B cell (primary cell): ENCODE results near the gene ZNF324. TPM values are rescaled to one million over a fixed set of nuclear protein-coding genes. Genes with fewer than 3 reads are reported as not detected.

Experiments used
- ATAC-seq: fragments of 200-7000 bp; cut with Tn5 transposase; one replicate; pipeline ENCODE4 v1.10.0; 2021; ENCODE audit warnings: low read depth, mild to moderate bottlenecking, moderate number of reproducible peaks, moderate library complexity
- CTCF ChIA-PET: fragments of 350-600 bp; sonication (Branson Sonifier 250); formaldehyde crosslinking; loops from one replicate; lab custom pipeline; 2021; ENCODE audit warnings: antibody characterized with exemption, inconsistent platforms; lab: Charles Lee
- POLR2A ChIA-PET: fragments of 350-600 bp; sonication (Branson Sonifier 250); formaldehyde crosslinking; loops from one replicate; lab custom pipeline; 2021; ENCODE audit warnings: antibody characterized with exemption; lab: Charles Lee
- DNase-seq: peaks from one replicate; pipeline ENCODE4 v3.0.0; 2013
- H2AFZ ChIP-seq: 2 replicates; pipeline ENCODE4 v1.6.1; 2012; ENCODE audit warnings: mild to moderate bottlenecking, low read depth, low read length; ENCODE audit not compliant: insufficient read depth, poor library complexity, severe bottlenecking
- H3K27ac ChIP-seq, 2 donors: 1 replicate in 1 of 2; 2 replicates in 1 of 2; pipeline ENCODE4 v1.5.1; 2012 to 2013; ENCODE audit warnings: low read length in 2 of 2, mild to moderate bottlenecking in 2 of 2, moderate library complexity in 1 of 2
- H3K27me3 ChIP-seq, 4 experiments: fragments of 200-600 bp in 1 of 4; sonication (generic) in 1 of 4; replicated peaks in 1 of 4; 1 replicate in 2 of 4; 2 replicates in 2 of 4; pipeline versions ENCODE4 v1.6.1 to v1.7.0; 2013 to 2016; ENCODE audit warnings: low read length in 3 of 4, mild to moderate bottlenecking in 2 of 4, mixed read lengths in 1 of 4, moderate library complexity in 1 of 4; ENCODE audit not compliant: insufficient read depth in 4 of 4, control insufficient read depth in 3 of 4; ENCODE audit errors: control extremely low read depth in 1 of 4
- H3K36me3 ChIP-seq, 2 experiments: replicated peaks in 1 of 2; 1 replicate in 1 of 2; 2 replicates in 1 of 2; pipeline versions ENCODE4 v1.6.1 to v1.7.1; 2013; ENCODE audit warnings: low read length in 1 of 2; ENCODE audit not compliant: insufficient read depth in 2 of 2, control insufficient read depth in 1 of 2; ENCODE audit errors: control extremely low read depth in 1 of 2, extremely low read depth in 1 of 2
- H3K4me1 ChIP-seq, 2 donors: fragments of 200-600 bp in 1 of 2; sonication (generic) in 1 of 2; 1 replicate in 1 of 2; 2 replicates in 1 of 2; pipeline versions ENCODE4 v1.5.1 to v1.6.1; 2013 to 2017; ENCODE audit warnings: low read length in 2 of 2; ENCODE audit not compliant: control insufficient read depth in 2 of 2, insufficient read depth in 2 of 2
- H3K4me2 ChIP-seq: replicated peaks from 2 replicates; pipeline ENCODE3; 2012; ENCODE audit warnings: mild to moderate bottlenecking, low read depth, low read length; ENCODE audit not compliant: poor library complexity, severe bottlenecking
- H3K4me3 ChIP-seq, 5 experiments: fragments of 200-600 bp in 1 of 5; sonication (generic) in 1 of 5; 1 replicate in 3 of 5; 2 replicates in 2 of 5; pipeline versions ENCODE4 v1.5.1 to v1.7.0; 2011 to 2016; ENCODE audit warnings: low read length in 4 of 5, mild to moderate bottlenecking in 4 of 5, low read depth in 2 of 5, control low read depth in 1 of 5, moderate library complexity in 1 of 5; ENCODE audit not compliant: insufficient read depth in 1 of 5; ENCODE audit errors: control extremely low read depth in 1 of 5, extremely low read depth in 1 of 5
- H3K79me2 ChIP-seq: fragments of 200-600 bp; sonication (generic); one replicate; pipeline ENCODE4 v1.6.0; 2016; ENCODE audit warnings: low read length; ENCODE audit not compliant: control insufficient read depth, insufficient read depth
- H3K9ac ChIP-seq: fragments of 200-600 bp; sonication (generic); 2 replicates; pipeline ENCODE4 v1.6.1; 2017; ENCODE audit warnings: mild to moderate bottlenecking, low read length, moderate library complexity
- H3K9me3 ChIP-seq, 3 donors: one replicate each; pipeline versions ENCODE4 v1.6.1 to v1.7.1; 2013; ENCODE audit warnings: low read length in 2 of 3; ENCODE audit not compliant: control insufficient read depth in 2 of 3, insufficient read depth in 1 of 3; ENCODE audit errors: control extremely low read depth in 1 of 3
- H4K20me1 ChIP-seq: 2 replicates; pipeline ENCODE4 v1.6.0; 2012; ENCODE audit warnings: mild to moderate bottlenecking, low read length; ENCODE audit not compliant: insufficient read depth, control insufficient read depth, poor library complexity, severe bottlenecking
- H3K27ac Mint-ChIP-seq: one replicate; pipeline ENCODE4 v1.8.0; 2021; ENCODE audit warnings: mixed read lengths
- H3K27me3 Mint-ChIP-seq: one replicate; pipeline ENCODE4 v1.8.0; 2021; ENCODE audit warnings: mixed read lengths
- H3K4me1 Mint-ChIP-seq: one replicate; pipeline ENCODE4 v1.8.0; 2021; ENCODE audit warnings: mixed read lengths
- H3K4me3 Mint-ChIP-seq: one replicate; pipeline ENCODE4 v1.8.0; 2021; ENCODE audit warnings: mixed read lengths
- H3K9me3 Mint-ChIP-seq: one replicate; pipeline ENCODE4 v1.8.0; 2022; ENCODE audit warnings: mixed read lengths; ENCODE audit not compliant: insufficient read depth
- EZH2 ChIP-seq: IDR thresholded peaks from 2 replicates; pipeline ENCODE4 v1.6.1; 2012; ENCODE audit warnings: borderline replicate concordance, low read depth, mild to moderate bottlenecking, moderate library complexity, low read length; ENCODE audit not compliant: insufficient read depth, poor library complexity, severe bottlenecking
- whole genome bisulfite sequencing: methylation state at CpG from one replicate; pipeline ENCODE4 v1.1.5; 2013; ENCODE audit warnings: missing lambda C conversion rate; ENCODE audit not compliant: insufficient coverage; 5-methylcytosine and 5-hydroxymethylcytosine counted together
- intact Hi-C: fragments of 100-400 bp; cut with micrococcal nuclease; formaldehyde crosslinking; loops from one replicate; pipeline ENCODE4 v1.10.0; 2022
- polyA minus RNA-seq: library from RNA; depleted of rRNA, polyadenylated mRNA; stranded (reverse); fragments of >200 nt; gene quantifications from 2 replicates; pipeline ENCODE4 v1.2.3, GENCODE V29; 2012
- polyA plus RNA-seq: library from polyadenylated mRNA; depleted of rRNA; stranded (reverse); fragments of >200 nt; gene quantifications from 2 replicates; pipeline ENCODE4 v1.2.3, GENCODE V29; 2012
- total RNA-seq, 2 donors: library from RNA; stranded (reverse); fragments of 120-200 nt in 1 of 2; gene quantifications; 1 replicate in 1 of 2; 2 replicates in 1 of 2; pipeline versions ENCODE4 v1.2.3 to v1.2.4, GENCODE V29; 2013 to 2022
- TF ChIP-seq, protein P1 (sequence below): fragments of 200-600 bp; IDR thresholded peaks from one replicate; pipeline ENCODE4 v1.8.0; 2022; ENCODE audit warnings: antibody characterized with exemption, mild to moderate bottlenecking

The ZNF324 gene
- total RNA-seq = 17.6 and 21.0 TPM in 2 replicates
- total RNA-seq (2013) = 9.9 TPM
- 12.8 and 14.2 TPM in 2 replicates for polyA plus RNA-seq
- polyA minus RNA-seq = 31.6 and 32.6 TPM in 2 replicates

DNA sequence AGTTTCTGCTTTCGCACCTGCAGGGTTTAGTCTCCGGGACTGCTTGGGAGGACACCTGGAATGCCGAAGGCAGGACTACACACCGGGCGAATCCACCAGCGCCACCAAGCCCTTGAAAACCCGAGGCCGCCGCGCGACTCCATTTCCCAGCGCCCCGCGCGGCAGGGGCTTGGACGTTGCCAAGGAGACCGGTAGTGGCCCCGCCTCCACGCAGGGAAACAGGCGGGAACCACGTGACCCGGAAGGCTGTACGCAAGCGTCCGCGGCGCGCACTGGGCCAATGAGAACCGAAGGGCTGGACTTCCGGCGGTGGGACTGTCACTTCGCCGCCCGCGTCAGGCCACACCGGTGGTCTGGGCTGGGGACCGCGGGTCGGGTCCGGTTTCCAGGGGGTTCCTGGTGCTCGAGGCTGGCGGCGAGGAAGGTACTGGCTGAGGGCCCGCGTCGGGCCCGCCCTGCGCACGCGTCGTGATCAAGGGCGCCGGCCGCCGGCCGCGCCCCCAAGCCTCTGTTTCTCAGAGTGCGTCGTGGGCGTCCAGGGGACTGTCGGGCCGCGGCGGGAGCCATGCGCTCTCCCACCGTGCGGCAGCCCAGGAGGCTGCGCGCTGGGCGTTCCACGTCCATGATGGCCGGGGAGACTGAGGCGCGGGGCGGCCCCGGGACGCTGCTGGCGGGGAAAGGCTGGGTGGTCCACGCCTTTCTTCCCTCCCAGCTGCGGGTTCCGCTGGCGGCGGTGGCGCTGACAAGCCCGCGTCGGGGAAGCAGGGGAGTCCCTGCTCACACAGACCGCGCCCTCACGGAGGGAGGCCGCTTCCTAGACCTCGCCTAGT lies at the start of gene ZNF324:
Gene ZNF324 (plus strand): TSS at position 321 of the 830 bp plus-strand sequence. CDS start 2,106 bp downstream, outside the sequence.
- H3K27me3 ChIP-seq = no peaks in the 10 kb centered on the region
- peak; percentile 97 for DNase-seq
- H4K20me1 ChIP-seq = peaks cover 4% of the 10 kb centered on the region
- H3K9me3 ChIP-seq = peaks cover 0 to 6% (median 0%) of the 10 kb centered on the region in 3 donors
- peaks cover 24% of the 10 kb centered on the region for H3K79me2 ChIP-seq
- peak; percentile 96 for ATAC-seq
- ChIA-PET CTCF (no interaction called here), POLR2A (interaction anchor here (0.6 to 1.7 kb wide), 2 partner anchors 10 to 103 kb away, joined by 3 to 4 read pairs; no protein-coding TSS in a partner anchor)
- peaks cover 8 to 25% of the 10 kb centered on the region in 2 donors for H3K4me1 ChIP-seq
- Mint-ChIP-seq H3K4me3 (peak within 1 kb of the TSS; percentile 85), H3K27me3 (no peaks in the 10 kb centered on the region), H3K4me1 (peaks cover 26% of the 10 kb centered on the region), H3K27ac (peak within 1 kb of the TSS; percentile 85), H3K9me3 (no peaks in the 10 kb centered on the region)
- H3K4me3 ChIP-seq = peak within 1 kb of the TSS; percentile 34 to 91 (median 89)
- WGBS = under 1% methylated on average over 92 of the region's 92 CpGs
- H3K4me2 ChIP-seq = peak within 1 kb of the TSS; percentile 78
- peak within 1 kb of the TSS; percentile 89 for H3K9ac ChIP-seq
- intact Hi-C loops = loop anchor here (1.0 to 2.0 kb wide), 9 partner anchors 9 to 162 kb away; partner anchors contain the start of genes ERVK3-1, RPS5, TRIM28 and ZNF132
- TF ChIP-seq EZH2 = no peak
- TF ChIP-seq, protein P1, sequence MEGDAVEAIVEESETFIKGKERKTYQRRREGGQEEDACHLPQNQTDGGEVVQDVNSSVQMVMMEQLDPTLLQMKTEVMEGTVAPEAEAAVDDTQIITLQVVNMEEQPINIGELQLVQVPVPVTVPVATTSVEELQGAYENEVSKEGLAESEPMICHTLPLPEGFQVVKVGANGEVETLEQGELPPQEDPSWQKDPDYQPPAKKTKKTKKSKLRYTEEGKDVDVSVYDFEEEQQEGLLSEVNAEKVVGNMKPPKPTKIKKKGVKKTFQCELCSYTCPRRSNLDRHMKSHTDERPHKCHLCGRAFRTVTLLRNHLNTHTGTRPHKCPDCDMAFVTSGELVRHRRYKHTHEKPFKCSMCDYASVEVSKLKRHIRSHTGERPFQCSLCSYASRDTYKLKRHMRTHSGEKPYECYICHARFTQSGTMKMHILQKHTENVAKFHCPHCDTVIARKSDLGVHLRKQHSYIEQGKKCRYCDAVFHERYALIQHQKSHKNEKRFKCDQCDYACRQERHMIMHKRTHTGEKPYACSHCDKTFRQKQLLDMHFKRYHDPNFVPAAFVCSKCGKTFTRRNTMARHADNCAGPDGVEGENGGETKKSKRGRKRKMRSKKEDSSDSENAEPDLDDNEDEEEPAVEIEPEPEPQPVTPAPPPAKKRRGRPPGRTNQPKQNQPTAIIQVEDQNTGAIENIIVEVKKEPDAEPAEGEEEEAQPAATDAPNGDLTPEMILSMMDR = no peak
- H3K36me3 ChIP-seq = peaks cover 0 to 7% of the 10 kb centered on the region in 2 experiments
- H3K27ac ChIP-seq = peak within 1 kb of the TSS; percentile 18 to 90
- peak within 1 kb of the TSS; percentile 93 for H2AFZ ChIP-seq

GRCh38 chr19:58428617-58429016 lies 38.3 kb upstream of the ZNF324 start:
- Mint-ChIP-seq H3K27me3 (no peaks in the 10 kb centered on the region), H3K9me3 (peaks cover 23% of the 10 kb centered on the region), H3K27ac (no peak overlapping the region), H3K4me3 (no peak overlapping the region), H3K4me1 (no peaks in the 10 kb centered on the region)
- intact Hi-C loops = no loop called here
- Histone ChIP-seq H3K79me2 (no peaks in the 10 kb centered on the region), H4K20me1 (no peaks in the 10 kb centered on the region), H3K9ac (no peak overlapping the region), H3K4me1 (no peaks in the 10 kb centered on the region), H3K9me3 (peaks cover 5 to 69% (median 57%) of the 10 kb centered on the region in 3 donors), H2AFZ (no peak overlapping the region), H3K36me3 (peaks cover 0 to 10% of the 10 kb centered on the region in 2 experiments), H3K4me2 (no peak overlapping the region), H3K27me3 (no peaks in the 10 kb centered on the region), H3K4me3 (no peak overlapping the region), H3K27ac (no peak overlapping the region)
- WGBS = 100% methylated on average over 1 of the region's 1 CpG
- TF ChIP-seq, protein P1 = no peak
- TF ChIP-seq EZH2 = no peak
- ATAC-seq (no peak), DNase-seq (no peak)
- ChIA-PET POLR2A (no interaction called here), CTCF (no interaction called here)
